ENCODE measurements around the gene TMEM9. TPM values are rescaled to one million over a fixed set of nuclear protein-coding genes. Genes with fewer than 3 reads are reported as not detected.

TMEM9 gene
- total and polyA plus RNA-seq, 4 donors, result 30.5 to 59.5 (median 49.0) TPM

DNA sequence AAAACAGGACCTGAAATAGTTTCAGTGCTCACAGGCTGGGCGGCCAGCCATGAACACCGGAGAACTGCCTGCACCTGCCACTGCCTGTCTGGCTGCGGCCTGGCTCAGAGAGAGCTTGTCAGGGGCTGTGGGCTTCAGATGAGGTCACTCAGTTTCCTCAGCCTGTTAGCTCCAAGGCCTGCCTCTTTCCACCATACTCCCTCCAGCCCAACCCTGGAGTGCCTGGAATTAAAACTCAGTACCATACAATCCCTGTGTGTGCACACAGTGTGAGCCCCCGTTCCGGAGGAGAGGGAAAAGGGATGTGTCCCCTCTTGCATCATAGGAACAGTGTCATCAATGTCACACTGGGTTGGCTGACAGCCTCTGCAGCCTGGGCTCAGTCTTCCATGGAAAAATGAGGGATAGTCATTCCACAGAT is 58.2 kb downstream of the TMEM9 start:
- 86% methylated on average over 5 of the region's 5 CpGs for WGBS
- Histone ChIP-seq H3K9ac (ENCODE audit: low read depth in 1 of 2, low read length in 2 of 2) (no peak overlapping the region), H3K27ac (ENCODE audit: low read depth in 1 of 2, low read length in 2 of 2) (no peak overlapping the region), H3K9me3 (ENCODE audit: control insufficient read depth in 4 of 4, low read length in 3 of 4) (no peaks in the 10 kb centered on the region), H3K4me3 (ENCODE audit: low read depth in 1 of 3, low read length in 3 of 3) (no peak overlapping the region), H3K36me3 (ENCODE audit: control insufficient read depth in 4 of 4, insufficient read depth in 3 of 4, low read depth in 1 of 4, low read length in 3 of 4) (no peaks in the 10 kb centered on the region), H3K27me3 (ENCODE audit: control insufficient read depth in 4 of 4, insufficient read depth in 4 of 4, low read length in 3 of 4) (no peaks in the 10 kb centered on the region), H3K4me1 (ENCODE audit: control insufficient read depth in 4 of 4, insufficient read depth in 4 of 4, low read length in 3 of 4) (no peaks in the 10 kb centered on the region)
- TF ChIP-seq, protein P1, sequence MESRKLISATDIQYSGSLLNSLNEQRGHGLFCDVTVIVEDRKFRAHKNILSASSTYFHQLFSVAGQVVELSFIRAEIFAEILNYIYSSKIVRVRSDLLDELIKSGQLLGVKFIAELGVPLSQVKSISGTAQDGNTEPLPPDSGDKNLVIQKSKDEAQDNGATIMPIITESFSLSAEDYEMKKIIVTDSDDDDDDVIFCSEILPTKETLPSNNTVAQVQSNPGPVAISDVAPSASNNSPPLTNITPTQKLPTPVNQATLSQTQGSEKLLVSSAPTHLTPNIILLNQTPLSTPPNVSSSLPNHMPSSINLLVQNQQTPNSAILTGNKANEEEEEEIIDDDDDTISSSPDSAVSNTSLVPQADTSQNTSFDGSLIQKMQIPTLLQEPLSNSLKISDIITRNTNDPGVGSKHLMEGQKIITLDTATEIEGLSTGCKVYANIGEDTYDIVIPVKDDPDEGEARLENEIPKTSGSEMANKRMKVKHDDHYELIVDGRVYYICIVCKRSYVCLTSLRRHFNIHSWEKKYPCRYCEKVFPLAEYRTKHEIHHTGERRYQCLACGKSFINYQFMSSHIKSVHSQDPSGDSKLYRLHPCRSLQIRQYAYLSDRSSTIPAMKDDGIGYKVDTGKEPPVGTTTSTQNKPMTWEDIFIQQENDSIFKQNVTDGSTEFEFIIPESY (IDR thresholded peaks at IDR 0.05), result no peak
- TF ChIP-seq JUND (IDR thresholded peaks at IDR 0.05), result no peak
- no peak for TF ChIP-seq ATF3 (IDR thresholded peaks at IDR 0.05)
- no peak for TF ChIP-seq NR2F2 (IDR thresholded peaks at IDR 0.05)
- no peak for DNase-seq (ENCODE audit: low spot score)

DNA sequence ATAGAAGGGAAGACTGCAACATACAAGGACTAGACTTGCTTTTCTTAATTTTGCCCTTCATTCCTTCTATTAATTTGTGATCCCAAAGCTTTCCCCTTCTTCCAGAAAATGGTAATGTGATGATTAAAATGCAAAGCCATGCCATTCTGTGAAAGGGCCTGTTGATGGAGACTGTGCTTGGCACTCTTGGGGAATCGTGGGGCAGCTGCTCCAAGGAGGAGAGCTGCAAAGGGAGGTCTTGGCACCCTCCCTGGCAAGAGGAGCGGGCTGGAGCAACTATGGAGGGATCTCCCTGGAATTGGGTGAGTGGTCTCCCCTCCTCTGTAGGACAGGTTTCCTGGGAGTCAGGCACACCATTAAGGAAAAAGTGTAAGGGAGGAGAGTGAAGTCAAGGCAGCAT is 58.7 kb downstream of the TMEM9 start:
- Histone ChIP-seq H3K9ac (ENCODE audit: low read depth in 1 of 2, low read length in 2 of 2) (no peak overlapping the region), H3K9me3 (ENCODE audit: control insufficient read depth in 4 of 4, low read length in 3 of 4) (no peaks in the 10 kb centered on the region), H3K36me3 (ENCODE audit: control insufficient read depth in 4 of 4, insufficient read depth in 3 of 4, low read depth in 1 of 4, low read length in 3 of 4) (no peaks in the 10 kb centered on the region), H3K4me1 (ENCODE audit: control insufficient read depth in 4 of 4, insufficient read depth in 4 of 4, low read length in 3 of 4) (no peaks in the 10 kb centered on the region), H3K27ac (ENCODE audit: low read depth in 1 of 2, low read length in 2 of 2) (no peak overlapping the region), H3K4me3 (ENCODE audit: low read depth in 1 of 3, low read length in 3 of 3) (no peak overlapping the region), H3K27me3 (ENCODE audit: control insufficient read depth in 4 of 4, insufficient read depth in 4 of 4, low read length in 3 of 4) (no peaks in the 10 kb centered on the region)
- DNase-seq (ENCODE audit: low spot score), result no peak
- TF ChIP-seq ATF3 (IDR thresholded peaks at IDR 0.05), result no peak
- TF ChIP-seq, protein P2, sequence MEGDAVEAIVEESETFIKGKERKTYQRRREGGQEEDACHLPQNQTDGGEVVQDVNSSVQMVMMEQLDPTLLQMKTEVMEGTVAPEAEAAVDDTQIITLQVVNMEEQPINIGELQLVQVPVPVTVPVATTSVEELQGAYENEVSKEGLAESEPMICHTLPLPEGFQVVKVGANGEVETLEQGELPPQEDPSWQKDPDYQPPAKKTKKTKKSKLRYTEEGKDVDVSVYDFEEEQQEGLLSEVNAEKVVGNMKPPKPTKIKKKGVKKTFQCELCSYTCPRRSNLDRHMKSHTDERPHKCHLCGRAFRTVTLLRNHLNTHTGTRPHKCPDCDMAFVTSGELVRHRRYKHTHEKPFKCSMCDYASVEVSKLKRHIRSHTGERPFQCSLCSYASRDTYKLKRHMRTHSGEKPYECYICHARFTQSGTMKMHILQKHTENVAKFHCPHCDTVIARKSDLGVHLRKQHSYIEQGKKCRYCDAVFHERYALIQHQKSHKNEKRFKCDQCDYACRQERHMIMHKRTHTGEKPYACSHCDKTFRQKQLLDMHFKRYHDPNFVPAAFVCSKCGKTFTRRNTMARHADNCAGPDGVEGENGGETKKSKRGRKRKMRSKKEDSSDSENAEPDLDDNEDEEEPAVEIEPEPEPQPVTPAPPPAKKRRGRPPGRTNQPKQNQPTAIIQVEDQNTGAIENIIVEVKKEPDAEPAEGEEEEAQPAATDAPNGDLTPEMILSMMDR (IDR thresholded peaks at IDR 0.05; ENCODE audit: low read depth, low read length, missing input control), result no peak
- TF ChIP-seq EGR1 (IDR thresholded peaks at IDR 0.05; ENCODE audit: low read depth in 2 of 2), result no peak
- no peak for TF ChIP-seq YY1 (IDR thresholded peaks at IDR 0.05)
- TF ChIP-seq JUND (IDR thresholded peaks at IDR 0.05), result no peak
- no peak for TF ChIP-seq HNF4A (conservative IDR thresholded peaks at IDR 0.05)
- no peak for TF ChIP-seq TAF1 (conservative IDR thresholded peaks at IDR 0.05)
- no peak for TF ChIP-seq MAX (IDR thresholded peaks at IDR 0.05)
- TF ChIP-seq RXRA (IDR thresholded peaks at IDR 0.05), result no peak
- TF ChIP-seq SP1 (IDR thresholded peaks at IDR 0.05), result no peak
- TF ChIP-seq, protein P1 (IDR thresholded peaks at IDR 0.05), result no peak
- no peak for TF ChIP-seq REST (IDR thresholded peaks at IDR 0.05)
- no peak for TF ChIP-seq HNF4G (IDR thresholded peaks at IDR 0.05)
- TF ChIP-seq GABPA (IDR thresholded peaks at IDR 0.05 in 1 of 2, conservative IDR thresholded peaks at IDR 0.05 in 1 of 2), result no peak
- no peak for TF ChIP-seq FOXA2 (IDR thresholded peaks at IDR 0.05)
- WGBS, result 94% methylated on average over 2 of the region's 2 CpGs

All from liver (tissue), 9 donors.